Lung (tissue), 12 donors: ENCODE data around the gene PLXND1. TPM values are rescaled to one million over a fixed set of nuclear protein-coding genes. Genes with fewer than 3 reads are reported as not detected.

Experiments
- ATAC-seq: fragments of 200-7000 bp; cut with Tn5 transposase; one replicate; pipeline ENCODE4 v1.9.1; 2020; ENCODE audit warnings: moderate number of reproducible peaks; ENCODE audit not compliant: insufficient read depth, low FRiP score
- DNase-seq, 3 donors: peaks; one replicate each; pipeline ENCODE4 v3.0.0-alpha.2; 2013 to 2017
- H3K27ac ChIP-seq, 2 donors: one replicate each; pipeline ENCODE4 v1.5.1; 2013; ENCODE audit warnings: mild to moderate bottlenecking in 2 of 2, moderate library complexity in 2 of 2, control low read depth in 1 of 2, inconsistent platforms in 1 of 2, low read depth in 1 of 2, low read length in 1 of 2
- H3K27me3 ChIP-seq, 3 donors: one replicate each; pipeline ENCODE4 v1.5.1; 2013; ENCODE audit warnings: low read length in 2 of 3; ENCODE audit not compliant: control insufficient read depth in 3 of 3, insufficient read depth in 3 of 3
- H3K36me3 ChIP-seq, 4 donors: one replicate each; pipeline ENCODE4 v1.5.1; 2013; ENCODE audit warnings: low read length in 4 of 4, mild to moderate bottlenecking in 1 of 4, moderate library complexity in 1 of 4; ENCODE audit not compliant: control insufficient read depth in 4 of 4, insufficient read depth in 4 of 4
- H3K4me1 ChIP-seq, 5 donors: one replicate each; pipeline ENCODE4 v1.5.1; 2013; ENCODE audit warnings: low read length in 5 of 5, mild to moderate bottlenecking in 2 of 5, moderate library complexity in 1 of 5; ENCODE audit not compliant: control insufficient read depth in 5 of 5, insufficient read depth in 5 of 5
- H3K4me3 ChIP-seq: one replicate; pipeline ENCODE4 v1.5.1; 2013; ENCODE audit warnings: mild to moderate bottlenecking, control low read depth, moderate library complexity
- H3K9ac ChIP-seq, 2 donors: one replicate each; pipeline ENCODE4 v1.5.1; 2013; ENCODE audit warnings: low read length in 2 of 2, control low read depth in 1 of 2; ENCODE audit not compliant: insufficient read depth in 1 of 2
- H3K9me3 ChIP-seq, 4 donors: one replicate each; pipeline ENCODE4 v1.5.1; 2013; ENCODE audit warnings: low read length in 3 of 4, mild to moderate bottlenecking in 1 of 4, moderate library complexity in 1 of 4; ENCODE audit not compliant: control insufficient read depth in 4 of 4, insufficient read depth in 3 of 4
- WGBS, 2 donors: extraction: QIAGEN DNeasy Blood & Tissue Kit; methylation state at CpG; one replicate each; pipeline ENCODE4 v1.1.7; 2013; 5-methylcytosine and 5-hydroxymethylcytosine counted together
- polyA plus RNA-seq, 2 donors: library from polyadenylated mRNA; stranded (reverse); fragments of 200-250 nt; gene quantifications; one replicate each; pipeline ENCODE4 v1.2.1, GENCODE V29; 2013
- total RNA-seq, 2 donors: library from RNA; depleted of rRNA in 1 of 2; stranded (reverse); fragments of >200 nt in 1 of 2; gene quantifications; one replicate each; pipeline ENCODE4 v1.2.1, GENCODE V29; 2014 to 2021
- TF ChIP-seq, protein P1 (sequence below): IDR thresholded peaks from 2 replicates; pipeline ENCODE4 v1.5.1; 2012; ENCODE audit warnings: mild to moderate bottlenecking; ENCODE audit errors: control extremely low read depth, extremely low read depth
- donor health status: control.
- donor health status: control.
- donor health status: Bipolar disorder and iron deficiency.
- donor health status: healthy.
- donor health status: DM: yes; HTN: yes; CAD: no.

The PLXND1 gene
- total and polyA plus RNA-seq, 4 donors, result 128 to 233 (median 180) TPM

DNA sequence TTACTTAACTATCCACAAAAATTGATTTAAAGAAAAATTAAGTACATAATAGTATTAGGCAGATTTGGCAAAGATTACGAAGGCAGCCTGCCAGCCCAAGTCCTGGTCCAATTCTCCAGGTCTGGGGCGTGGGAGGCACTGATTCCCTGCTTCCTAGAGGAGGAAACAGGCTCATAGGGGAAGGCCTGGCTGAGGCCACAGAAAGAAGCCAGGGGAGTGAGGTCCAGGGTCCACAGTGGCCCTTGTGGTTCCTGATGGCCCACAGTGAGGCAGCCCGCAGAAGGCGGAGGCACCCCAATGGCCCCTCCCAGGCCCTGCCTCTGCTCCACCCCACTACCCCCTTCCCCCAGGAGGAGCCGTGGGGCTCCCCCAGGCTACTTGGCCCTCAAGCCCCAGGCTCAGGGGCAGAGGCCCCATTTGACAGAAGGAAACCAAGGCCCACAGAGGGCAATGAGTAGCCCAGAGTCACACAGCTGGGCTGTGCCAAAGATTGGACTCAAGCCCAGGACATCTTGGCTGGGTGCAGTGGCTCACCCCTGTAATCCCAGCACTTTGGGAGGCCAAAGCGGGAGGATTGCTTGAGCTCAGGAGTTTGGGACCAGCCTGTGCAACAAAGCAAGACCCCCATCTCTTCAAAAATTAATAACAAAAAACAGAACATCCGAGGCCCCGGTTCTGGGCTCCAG, 42.5 kb downstream of the PLXND1 start:
- ATAC-seq (no peak), DNase-seq (no peak)
- no peak overlapping the region for H3K9ac ChIP-seq
- H3K27me3 ChIP-seq, result no peaks in the 10 kb centered on the region
- H3K27ac ChIP-seq, result no peak overlapping the region
- peaks cover 0 to 58% (median 22%) of the 10 kb centered on the region in 5 donors for H3K4me1 ChIP-seq
- TF ChIP-seq, protein P1, sequence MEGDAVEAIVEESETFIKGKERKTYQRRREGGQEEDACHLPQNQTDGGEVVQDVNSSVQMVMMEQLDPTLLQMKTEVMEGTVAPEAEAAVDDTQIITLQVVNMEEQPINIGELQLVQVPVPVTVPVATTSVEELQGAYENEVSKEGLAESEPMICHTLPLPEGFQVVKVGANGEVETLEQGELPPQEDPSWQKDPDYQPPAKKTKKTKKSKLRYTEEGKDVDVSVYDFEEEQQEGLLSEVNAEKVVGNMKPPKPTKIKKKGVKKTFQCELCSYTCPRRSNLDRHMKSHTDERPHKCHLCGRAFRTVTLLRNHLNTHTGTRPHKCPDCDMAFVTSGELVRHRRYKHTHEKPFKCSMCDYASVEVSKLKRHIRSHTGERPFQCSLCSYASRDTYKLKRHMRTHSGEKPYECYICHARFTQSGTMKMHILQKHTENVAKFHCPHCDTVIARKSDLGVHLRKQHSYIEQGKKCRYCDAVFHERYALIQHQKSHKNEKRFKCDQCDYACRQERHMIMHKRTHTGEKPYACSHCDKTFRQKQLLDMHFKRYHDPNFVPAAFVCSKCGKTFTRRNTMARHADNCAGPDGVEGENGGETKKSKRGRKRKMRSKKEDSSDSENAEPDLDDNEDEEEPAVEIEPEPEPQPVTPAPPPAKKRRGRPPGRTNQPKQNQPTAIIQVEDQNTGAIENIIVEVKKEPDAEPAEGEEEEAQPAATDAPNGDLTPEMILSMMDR, result no peak
- no peak overlapping the region for H3K4me3 ChIP-seq
- 82 to 88% methylated on average over 8 of the region's 8 CpGs for WGBS, 2 donors
- H3K9me3 ChIP-seq, result no peaks in the 10 kb centered on the region
- H3K36me3 ChIP-seq, result peaks cover 0 to 69% (median 26%) of the 10 kb centered on the region in 4 donors

DNA sequence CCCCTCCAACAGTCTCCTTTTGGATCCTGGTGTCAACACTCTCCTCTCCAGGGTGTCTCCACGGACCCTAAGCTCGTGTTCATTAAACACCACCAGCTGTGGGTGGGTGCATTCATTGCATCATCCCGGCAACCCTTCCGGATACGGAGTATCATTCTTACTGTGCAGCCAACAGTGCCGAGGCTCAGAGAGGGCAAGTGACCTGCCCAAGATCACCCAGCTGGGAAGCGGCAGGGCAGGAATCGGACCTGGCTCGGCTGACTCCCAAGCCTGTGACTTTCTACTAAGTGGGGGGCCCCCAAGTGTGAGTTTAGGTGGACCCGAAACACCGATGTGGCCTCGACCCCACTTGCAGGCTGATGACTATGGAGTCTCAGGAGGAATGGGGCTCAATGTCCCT, 43.1 kb downstream of the PLXND1 start:
- Histone ChIP-seq H3K4me1 (peaks cover 0 to 65% (median 22%) of the 10 kb centered on the region in 5 donors), H3K9me3 (no peaks in the 10 kb centered on the region), H3K36me3 (peaks cover 0 to 75% (median 26%) of the 10 kb centered on the region in 4 donors), H3K9ac (no peak overlapping the region), H3K27me3 (no peaks in the 10 kb centered on the region), H3K27ac (no peak overlapping the region), H3K4me3 (no peak overlapping the region)
- no peak for DNase-seq
- 93 to 94% methylated on average over 12 of the region's 12 CpGs for WGBS, 2 donors
- TF ChIP-seq, protein P1, result no peak
- ATAC-seq, result no peak

DNA sequence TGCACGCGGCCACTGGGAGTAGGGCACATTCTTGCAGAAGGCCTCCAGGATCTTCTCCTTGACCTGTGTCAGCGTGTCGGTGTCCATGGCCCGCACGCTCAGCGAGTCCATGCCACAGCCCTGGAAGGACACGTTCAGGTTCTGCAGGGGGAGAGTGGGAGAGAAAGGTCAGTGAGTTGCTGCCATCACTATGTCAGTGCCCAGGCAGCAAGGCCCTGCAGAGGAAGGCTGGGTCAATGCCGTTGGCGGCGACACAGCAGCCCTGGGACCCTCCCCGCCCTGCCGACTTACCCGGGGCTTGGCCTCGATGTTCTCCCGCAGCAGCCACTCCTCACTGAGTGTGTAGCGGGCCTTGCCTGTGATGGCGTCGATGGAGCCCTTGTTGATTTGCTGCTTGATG, 43.7 kb downstream of the PLXND1 start:
- DNase-seq (no peak), ATAC-seq (no peak)
- Histone ChIP-seq H3K36me3 (peaks cover 0 to 79% (median 31%) of the 10 kb centered on the region in 4 donors), H3K27ac (no peak overlapping the region), H3K4me1 (peaks cover 0 to 70% (median 22%) of the 10 kb centered on the region in 5 donors), H3K27me3 (no peaks in the 10 kb centered on the region), H3K9ac (no peak overlapping the region), H3K4me3 (no peak overlapping the region), H3K9me3 (no peaks in the 10 kb centered on the region)
- 88 to 91% methylated on average over 19 of the region's 19 CpGs for WGBS, 2 donors
- TF ChIP-seq, protein P1, result no peak
